HEK293 (cell line): ENCODE results near the gene PAX1.

ENCODE experiments used
- CTCF ChIA-PET: fragments of 350-600 bp; formaldehyde crosslinking; extraction: SDS; loops from one replicate; lab custom pipeline; 2021; ENCODE audit warnings: antibody characterized with exemption; lab: Yijun Ruan, JAX
- POLR2A ChIA-PET: fragments of 300-600 bp; formaldehyde crosslinking; extraction: SDS; loops from one replicate; lab custom pipeline; 2020; ENCODE audit warnings: antibody characterized with exemption, inconsistent platforms; lab: Yijun Ruan, JAX
- H3K27ac ChIP-seq: fragments of 200-500 bp; sonication (Bioruptor generic); 2 replicates; pipeline ENCODE4 v1.5.1; 2014; ENCODE audit warnings: low read depth, low read length, control low read depth, inconsistent platforms; ENCODE audit errors: extremely low read depth
- H3K36me3 ChIP-seq, 2 experiments: fragments of 200-500 bp in 1 of 2; sonication (Bioruptor generic) in 1 of 2; 1 replicate in 1 of 2; 2 replicates in 1 of 2; pipeline ENCODE4 v1.5.1; 2014 to 2017; ENCODE audit warnings: inconsistent platforms in 2 of 2, low read length in 2 of 2; ENCODE audit not compliant: control insufficient read depth in 2 of 2, insufficient read depth in 1 of 2
- H3K4me1 ChIP-seq: fragments of 200-500 bp; sonication (Bioruptor generic); 2 replicates; pipeline ENCODE4 v1.5.1; 2014; ENCODE audit warnings: mild to moderate bottlenecking, low read length, inconsistent platforms; ENCODE audit not compliant: control insufficient read depth, insufficient read depth
- H3K4me3 ChIP-seq: 2 replicates; pipeline ENCODE4 v1.5.1; 2011; ENCODE audit warnings: low read depth, mild to moderate bottlenecking, control low read depth, low read length, moderate library complexity
- H3K9me3 ChIP-seq: fragments of 200-500 bp; sonication (Bioruptor generic); 2 replicates; pipeline ENCODE4 v1.5.1; 2014; ENCODE audit warnings: low read depth, low read length, inconsistent platforms; ENCODE audit not compliant: control insufficient read depth, insufficient read depth
- BCL11B ChIP-seq: fragments of 450-650 bp; formaldehyde crosslinking; IDR thresholded peaks from 2 replicates; pipeline ENCODE4 v1.5.1; 2016; ENCODE audit warnings: low read depth, missing biosample characterization, missing genetic modification characterization
- FEZF1 ChIP-seq: fragments of 450-650 bp; formaldehyde crosslinking; IDR thresholded peaks from 2 replicates; pipeline ENCODE4 v1.5.1; 2016; ENCODE audit warnings: missing biosample characterization, missing genetic modification characterization
- WT1 ChIP-seq: fragments of 450-650 bp; formaldehyde crosslinking; IDR thresholded peaks from 2 replicates; pipeline ENCODE4 v1.5.1; 2016; ENCODE audit warnings: missing biosample characterization, missing genetic modification characterization
- ZFP69B ChIP-seq: fragments of 450-650 bp; formaldehyde crosslinking; IDR thresholded peaks from 2 replicates; pipeline ENCODE4 v1.5.1; 2016; ENCODE audit warnings: missing biosample characterization, missing genetic modification characterization
- ZNF121 ChIP-seq: fragments of 450-650 bp; formaldehyde crosslinking; IDR thresholded peaks from 2 replicates; pipeline ENCODE4 v1.5.1; 2016; ENCODE audit warnings: missing biosample characterization, missing genetic modification characterization
- ZNF133 ChIP-seq: fragments of 450-650 bp; formaldehyde crosslinking; IDR thresholded peaks from 2 replicates; pipeline ENCODE4 v1.5.1; 2016; ENCODE audit warnings: missing biosample characterization, missing genetic modification characterization
- ZNF174 ChIP-seq: fragments of 450-650 bp; formaldehyde crosslinking; IDR thresholded peaks from 2 replicates; pipeline ENCODE4 v1.5.0; 2017; ENCODE audit warnings: missing biosample characterization, mild to moderate bottlenecking, missing genetic modification characterization
- ZNF211 ChIP-seq: fragments of 450-650 bp; formaldehyde crosslinking; IDR thresholded peaks from 2 replicates; pipeline ENCODE4 v1.5.1; 2016; ENCODE audit warnings: low read depth, missing biosample characterization, missing genetic modification characterization
- ZNF24 ChIP-seq: fragments of 450-650 bp; formaldehyde crosslinking; IDR thresholded peaks from 2 replicates; pipeline ENCODE4 v1.5.1; 2016; ENCODE audit warnings: missing biosample characterization, missing genetic modification characterization
- ZNF248 ChIP-seq: fragments of 450-650 bp; formaldehyde crosslinking; IDR thresholded peaks from 2 replicates; pipeline ENCODE4 v1.5.1; 2017; ENCODE audit warnings: missing biosample characterization, missing genetic modification characterization
- ZNF274 ChIP-seq, 2 experiments: fragments of 200-500 bp in 1 of 2; fragments of 450-650 bp in 1 of 2; sonication (Bioruptor generic) in 1 of 2; formaldehyde crosslinking in 1 of 2; IDR thresholded peaks; 2 replicates each; pipeline versions ENCODE4 v1.5.1 to v1.6.1; 2014 to 2016; ENCODE audit warnings: borderline replicate concordance in 1 of 2, inconsistent platforms in 1 of 2, low read length in 1 of 2, missing biosample characterization in 1 of 2, missing genetic modification characterization in 1 of 2
- ZNF324 ChIP-seq: fragments of 450-650 bp; formaldehyde crosslinking; IDR thresholded peaks from 2 replicates; pipeline ENCODE4 v1.5.1; 2016; ENCODE audit warnings: missing biosample characterization, missing genetic modification characterization
- ZNF423 ChIP-seq: fragments of 450-650 bp; formaldehyde crosslinking; IDR thresholded peaks from 2 replicates; pipeline ENCODE4 v1.5.1; 2016; ENCODE audit warnings: missing biosample characterization, missing genetic modification characterization
- ZNF501 ChIP-seq: fragments of 450-650 bp; formaldehyde crosslinking; IDR thresholded peaks from 2 replicates; pipeline ENCODE4 v1.5.1; 2016; ENCODE audit warnings: missing biosample characterization, missing genetic modification characterization
- ZNF560 ChIP-seq: fragments of 450-650 bp; formaldehyde crosslinking; IDR thresholded peaks from 2 replicates; pipeline ENCODE4 v1.5.1; 2017; ENCODE audit warnings: missing biosample characterization, missing genetic modification characterization, borderline replicate concordance
- ZNF571 ChIP-seq: fragments of 450-650 bp; formaldehyde crosslinking; IDR thresholded peaks from 2 replicates; pipeline ENCODE4 v1.5.0; 2017; ENCODE audit warnings: missing biosample characterization, missing genetic modification characterization
- ZSCAN30 ChIP-seq: fragments of 450-650 bp; IDR thresholded peaks from 2 replicates; pipeline ENCODE4 v1.5.1; 2018; ENCODE audit warnings: missing biosample characterization, mild to moderate bottlenecking, missing genetic modification characterization, moderate library complexity
- TF ChIP-seq, protein P1 (sequence below): fragments of 450-650 bp; formaldehyde crosslinking; IDR thresholded peaks from 2 replicates; pipeline ENCODE4 v1.5.1; 2016; ENCODE audit warnings: missing biosample characterization, missing genetic modification characterization
- TF ChIP-seq, protein P2 (sequence below): fragments of 450-650 bp; formaldehyde crosslinking; IDR thresholded peaks from 2 replicates; pipeline ENCODE4 v1.5.1; 2016; ENCODE audit warnings: missing biosample characterization, missing genetic modification characterization
- TF ChIP-seq, protein P3 (sequence below): fragments of 450-650 bp; formaldehyde crosslinking; IDR thresholded peaks from 2 replicates; pipeline ENCODE4 v1.5.1; 2017; ENCODE audit warnings: missing biosample characterization, mild to moderate bottlenecking, missing genetic modification characterization, moderate library complexity
- TF ChIP-seq, protein P4 (sequence below): fragments of 450-650 bp; formaldehyde crosslinking; optimal IDR thresholded peaks from 2 replicates; pipeline ENCODE3; 2016; ENCODE audit warnings: missing biosample characterization, mild to moderate bottlenecking, missing genetic modification characterization

Gene PAX1

DNA sequence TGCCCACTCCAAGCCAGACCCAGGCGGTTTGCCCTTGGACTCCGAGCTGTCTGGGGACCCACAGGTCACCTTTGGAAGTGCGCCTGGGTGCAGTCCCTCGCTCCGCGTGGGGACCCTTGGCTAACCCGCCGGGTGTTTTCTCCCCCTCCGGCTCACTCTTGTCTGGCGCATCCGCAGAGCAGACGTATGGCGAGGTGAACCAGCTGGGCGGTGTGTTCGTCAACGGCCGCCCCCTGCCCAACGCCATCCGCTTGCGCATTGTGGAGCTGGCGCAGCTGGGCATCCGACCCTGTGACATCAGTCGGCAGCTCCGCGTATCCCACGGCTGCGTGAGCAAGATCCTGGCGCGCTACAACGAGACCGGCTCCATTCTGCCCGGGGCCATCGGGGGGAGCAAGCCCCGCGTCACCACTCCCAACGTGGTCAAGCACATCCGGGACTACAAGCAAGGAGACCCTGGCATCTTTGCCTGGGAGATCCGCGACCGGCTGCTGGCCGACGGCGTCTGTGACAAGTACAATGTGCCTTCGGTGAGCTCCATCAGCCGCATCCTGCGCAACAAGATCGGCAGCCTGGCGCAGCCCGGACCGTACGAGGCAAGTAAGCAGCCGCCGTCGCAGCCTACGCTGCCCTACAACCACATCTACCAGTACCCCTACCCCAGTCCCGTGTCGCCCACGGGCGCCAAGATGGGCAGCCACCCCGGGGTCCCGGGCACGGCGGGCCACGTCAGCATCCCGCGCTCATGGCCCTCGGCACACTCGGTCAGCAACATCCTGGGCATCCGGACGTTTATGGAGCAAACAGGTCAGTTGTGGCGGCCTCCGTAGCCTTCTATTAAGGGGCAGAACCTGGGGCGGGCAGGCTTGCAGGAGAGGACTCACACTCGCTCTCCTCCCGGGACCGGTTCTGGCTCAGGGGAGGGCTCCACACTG is 1.1 kb downstream of the PAX1 start:
- Histone ChIP-seq H3K4me3 (peak overlapping the region; percentile 27), H3K36me3 (peaks cover 0 to 4% of the 10 kb centered on the region in 2 experiments; a peak in 1 of 3 replicates), H3K4me1 (0 out of 2 replicates have a peak, but pooled peaks cover 2% of the 10 kb centered on the region), H3K27ac (no peak overlapping the region), H3K9me3 (no peaks in the 10 kb centered on the region)
- CTCF ChIA-PET, result interaction anchor here (0.5 to 1.9 kb wide), 11 partner anchors 9 to 606 kb away, joined by 3 to 7 read pairs (median 3); no protein-coding TSS in a partner anchor
- TF ChIP-seq ZNF174 (tag by site-specific recombination), result no peak
- TF ChIP-seq, protein P1, sequence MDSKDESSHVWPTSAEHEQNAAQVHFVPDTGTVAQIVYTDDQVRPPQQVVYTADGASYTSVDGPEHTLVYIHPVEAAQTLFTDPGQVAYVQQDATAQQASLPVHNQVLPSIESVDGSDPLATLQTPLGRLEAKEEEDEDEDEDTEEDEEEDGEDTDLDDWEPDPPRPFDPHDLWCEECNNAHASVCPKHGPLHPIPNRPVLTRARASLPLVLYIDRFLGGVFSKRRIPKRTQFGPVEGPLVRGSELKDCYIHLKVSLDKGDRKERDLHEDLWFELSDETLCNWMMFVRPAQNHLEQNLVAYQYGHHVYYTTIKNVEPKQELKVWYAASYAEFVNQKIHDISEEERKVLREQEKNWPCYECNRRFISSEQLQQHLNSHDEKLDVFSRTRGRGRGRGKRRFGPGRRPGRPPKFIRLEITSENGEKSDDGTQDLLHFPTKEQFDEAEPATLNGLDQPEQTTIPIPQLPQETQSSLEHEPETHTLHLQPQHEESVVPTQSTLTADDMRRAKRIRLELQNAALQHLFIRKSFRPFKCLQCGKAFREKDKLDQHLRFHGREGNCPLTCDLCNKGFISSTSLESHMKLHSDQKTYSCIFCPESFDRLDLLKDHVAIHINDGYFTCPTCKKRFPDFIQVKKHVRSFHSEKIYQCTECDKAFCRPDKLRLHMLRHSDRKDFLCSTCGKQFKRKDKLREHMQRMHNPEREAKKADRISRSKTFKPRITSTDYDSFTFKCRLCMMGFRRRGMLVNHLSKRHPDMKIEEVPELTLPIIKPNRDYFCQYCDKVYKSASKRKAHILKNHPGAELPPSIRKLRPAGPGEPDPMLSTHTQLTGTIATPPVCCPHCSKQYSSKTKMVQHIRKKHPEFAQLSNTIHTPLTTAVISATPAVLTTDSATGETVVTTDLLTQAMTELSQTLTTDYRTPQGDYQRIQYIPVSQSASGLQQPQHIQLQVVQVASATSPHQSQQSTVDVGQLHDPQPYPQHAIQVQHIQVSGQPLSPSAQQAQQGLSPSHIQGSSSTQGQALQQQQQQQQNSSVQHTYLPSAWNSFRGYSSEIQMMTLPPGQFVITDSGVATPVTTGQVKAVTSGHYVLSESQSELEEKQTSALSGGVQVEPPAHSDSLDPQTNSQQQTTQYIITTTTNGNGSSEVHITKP, result no peak
- TF ChIP-seq ZNF501 (tag by site-specific recombination), result no peak
- TF ChIP-seq, protein P2, sequence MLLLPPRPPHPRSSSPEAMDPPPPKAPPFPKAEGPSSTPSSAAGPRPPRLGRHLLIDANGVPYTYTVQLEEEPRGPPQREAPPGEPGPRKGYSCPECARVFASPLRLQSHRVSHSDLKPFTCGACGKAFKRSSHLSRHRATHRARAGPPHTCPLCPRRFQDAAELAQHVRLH (tag by site-specific recombination), result no peak
- TF ChIP-seq, protein P3, sequence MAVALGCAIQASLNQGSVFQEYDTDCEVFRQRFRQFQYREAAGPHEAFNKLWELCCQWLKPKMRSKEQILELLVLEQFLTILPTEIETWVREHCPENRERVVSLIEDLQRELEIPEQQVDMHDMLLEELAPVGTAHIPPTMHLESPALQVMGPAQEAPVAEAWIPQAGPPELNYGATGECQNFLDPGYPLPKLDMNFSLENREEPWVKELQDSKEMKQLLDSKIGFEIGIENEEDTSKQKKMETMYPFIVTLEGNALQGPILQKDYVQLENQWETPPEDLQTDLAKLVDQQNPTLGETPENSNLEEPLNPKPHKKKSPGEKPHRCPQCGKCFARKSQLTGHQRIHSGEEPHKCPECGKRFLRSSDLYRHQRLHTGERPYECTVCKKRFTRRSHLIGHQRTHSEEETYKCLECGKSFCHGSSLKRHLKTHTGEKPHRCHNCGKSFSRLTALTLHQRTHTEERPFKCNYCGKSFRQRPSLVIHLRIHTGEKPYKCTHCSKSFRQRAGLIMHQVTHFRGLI (tag by site-specific recombination), result no peak
- no peak for TF ChIP-seq WT1 (tag by site-specific recombination)
- no peak for TF ChIP-seq ZNF24
- POLR2A ChIA-PET, result interaction anchor here (0.6 kb wide), 1 partner anchor 10 kb away, joined by 7 read pairs; no protein-coding TSS in a partner anchor

DNA sequence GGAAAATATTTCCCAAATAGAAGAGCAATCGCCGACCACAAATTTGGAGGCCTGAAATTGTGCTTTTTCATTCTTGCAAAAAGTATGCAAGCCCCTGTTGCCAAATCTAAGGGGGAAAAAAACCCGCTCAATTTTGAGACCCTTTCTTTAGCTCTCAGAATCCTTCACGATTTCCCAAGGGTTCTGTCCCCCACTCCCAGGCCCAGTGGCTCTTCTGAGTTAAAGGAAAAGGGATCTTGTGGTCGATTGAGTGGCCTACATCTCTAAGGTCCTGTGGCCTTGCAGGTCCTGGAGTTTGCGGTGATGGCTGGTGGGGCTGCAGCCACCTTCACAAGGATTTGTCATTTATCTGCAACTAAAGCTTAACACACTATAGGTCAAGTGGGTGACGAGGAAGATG is 1.8 kb downstream of the PAX1 start:
- Histone ChIP-seq H3K36me3 (peaks cover 0 to 4% of the 10 kb centered on the region in 2 experiments; a peak in 1 of 3 replicates), H3K4me1 (0 out of 2 replicates have a peak, but pooled peaks cover 2% of the 10 kb centered on the region), H3K9me3 (no peaks in the 10 kb centered on the region), H3K27ac (no peak overlapping the region), H3K4me3 (no peak overlapping the region)
- POLR2A ChIA-PET, result no interaction called here
- TF ChIP-seq ZNF248 (tag by site-specific recombination), result no peak
- no peak for TF ChIP-seq ZFP69B
- CTCF ChIA-PET, result interaction anchor here (0.5 to 1.8 kb wide), 8 partner anchors 9 to 863 kb away, joined by 3 to 7 read pairs (median 3); no protein-coding TSS in a partner anchor

DNA sequence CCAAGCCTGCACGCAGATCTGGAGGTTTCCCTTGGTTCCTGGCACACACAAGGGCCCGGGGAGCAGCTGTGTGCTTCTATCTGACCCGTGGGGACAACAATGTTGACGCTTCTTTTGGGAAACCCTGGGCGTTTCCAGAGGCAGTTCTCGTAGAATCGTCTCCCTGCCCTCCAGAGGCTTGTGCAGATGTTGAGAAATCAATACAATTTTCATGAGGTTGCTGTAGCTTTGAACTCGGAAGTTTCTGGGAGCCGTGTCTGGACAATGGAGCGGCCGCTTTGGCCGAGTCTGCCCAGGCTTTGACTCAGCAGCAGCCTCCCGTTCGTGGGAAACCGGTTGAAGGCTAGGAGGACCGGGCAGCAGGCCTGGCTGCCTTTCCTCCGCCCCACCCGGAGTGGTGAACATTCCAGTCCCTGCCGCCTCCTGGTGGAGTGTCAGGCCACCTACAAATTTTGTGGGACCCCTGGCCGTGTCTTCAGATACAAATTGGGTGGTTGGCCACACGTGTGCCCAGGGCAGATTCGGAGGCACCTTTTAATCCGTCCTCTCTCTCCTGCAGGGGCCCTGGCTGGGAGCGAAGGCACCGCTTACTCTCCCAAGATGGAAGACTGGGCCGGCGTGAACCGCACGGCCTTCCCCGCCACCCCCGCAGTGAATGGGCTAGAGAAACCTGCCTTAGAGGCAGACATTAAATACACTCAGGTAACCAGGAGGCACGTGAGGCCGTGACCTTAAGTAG is 2.7 kb downstream of the PAX1 start:
- ChIA-PET POLR2A (no interaction called here), CTCF (interaction anchor here (0.6 to 1.4 kb wide), 5 partner anchors 11 to 606 kb away, joined by 3 to 4 read pairs (median 3); no protein-coding TSS in a partner anchor)
- Histone ChIP-seq H3K27ac (no peak overlapping the region), H3K36me3 (peaks cover 0 to 4% of the 10 kb centered on the region in 2 experiments; a peak in 1 of 3 replicates), H3K4me1 (0 out of 2 replicates have a peak, but pooled peaks cover 2% of the 10 kb centered on the region), H3K4me3 (no peak overlapping the region), H3K9me3 (no peaks in the 10 kb centered on the region)
- TF ChIP-seq BCL11B (tag by site-specific recombination) (no peak), ZNF211 (tag by site-specific recombination) (no peak), ZNF423 (no peak), ZNF560 (tag by site-specific recombination) (no peak), ZSCAN30 (tag by site-specific recombination) (no peak), FEZF1 (tag by site-specific recombination) (no peak), ZNF133 (tag by site-specific recombination) (no peak), ZNF274 (IDR thresholded peaks at IDR 0.05; ENCODE audit: low read length) (no peak), ZNF274 (tag by site-specific recombination; IDR thresholded peaks at IDR 0.05; ENCODE audit: borderline replicate concordance) (no peak), ZNF324 (tag by site-specific recombination) (no peak), ZNF121 (no peak), ZNF571 (tag by site-specific recombination) (no peak)
- TF ChIP-seq, protein P4, sequence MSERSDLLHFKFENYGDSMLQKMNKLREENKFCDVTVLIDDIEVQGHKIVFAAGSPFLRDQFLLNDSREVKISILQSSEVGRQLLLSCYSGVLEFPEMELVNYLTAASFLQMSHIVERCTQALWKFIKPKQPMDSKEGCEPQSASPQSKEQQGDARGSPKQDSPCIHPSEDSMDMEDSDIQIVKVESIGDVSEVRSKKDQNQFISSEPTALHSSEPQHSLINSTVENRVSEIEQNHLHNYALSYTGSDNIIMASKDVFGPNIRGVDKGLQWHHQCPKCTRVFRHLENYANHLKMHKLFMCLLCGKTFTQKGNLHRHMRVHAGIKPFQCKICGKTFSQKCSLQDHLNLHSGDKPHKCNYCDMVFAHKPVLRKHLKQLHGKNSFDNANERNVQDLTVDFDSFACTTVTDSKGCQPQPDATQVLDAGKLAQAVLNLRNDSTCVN (tag by site-specific recombination), result no peak
